ENCODE measurements around the gene STX16.

The STX16 gene

GRCh38 chr20:58608096-58608840, 42.8 kb upstream of the STX16 start:
- TF ChIP-seq CTCF (conservative IDR thresholded peaks at IDR 0.05; ENCODE audit: control insufficient read depth, insufficient read depth, low read depth, low read length), result no peak
- no peak overlapping the region for H3K4me3 ChIP-seq (ENCODE audit: control insufficient read depth, low read depth, low read length)
- DNase-seq (ENCODE audit: low read depth), result no peak

GRCh38 chr20:58609026-58609425, 42.1 kb upstream of the STX16 start:
- no peak for DNase-seq (ENCODE audit: low read depth)
- no peak overlapping the region for H3K4me3 ChIP-seq (ENCODE audit: control insufficient read depth, low read depth, low read length)
- no peak for TF ChIP-seq CTCF (conservative IDR thresholded peaks at IDR 0.05; ENCODE audit: control insufficient read depth, insufficient read depth, low read depth, low read length)

GRCh38 chr20:58610071-58610800, 40.8 kb upstream of the STX16 start:
- no peak overlapping the region for H3K4me3 ChIP-seq (ENCODE audit: control insufficient read depth, low read depth, low read length)
- no peak for TF ChIP-seq CTCF (conservative IDR thresholded peaks at IDR 0.05; ENCODE audit: control insufficient read depth, insufficient read depth, low read depth, low read length)
- no peak for DNase-seq (ENCODE audit: low read depth)

DNA sequence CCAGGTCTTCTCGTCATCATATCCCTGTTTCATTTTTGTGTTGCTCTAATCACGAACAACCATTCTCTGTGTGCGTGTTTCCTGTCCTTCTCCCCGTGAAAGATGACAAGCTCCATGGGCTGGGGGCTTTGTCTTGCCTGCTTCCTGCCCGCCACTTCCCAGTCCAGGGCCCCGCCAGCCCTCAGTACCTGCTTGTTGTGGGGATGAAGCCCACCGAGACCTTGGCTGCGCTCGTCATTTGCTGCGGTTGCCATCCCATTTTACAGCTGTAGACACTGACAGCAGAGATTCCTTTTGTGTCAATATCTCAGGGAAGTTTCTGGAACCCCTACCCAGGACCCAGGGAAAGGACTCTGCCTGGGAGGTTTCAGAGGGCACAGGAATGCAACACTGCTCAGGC, 40.3 kb upstream of the STX16 start:
- no peak for DNase-seq (ENCODE audit: low read depth)
- TF ChIP-seq CTCF (conservative IDR thresholded peaks at IDR 0.05; ENCODE audit: control insufficient read depth, insufficient read depth, low read depth, low read length), result no peak
- H3K4me3 ChIP-seq (ENCODE audit: control insufficient read depth, low read depth, low read length), result no peak overlapping the region

GRCh38 chr20:58611236-58612030, 39.6 kb upstream of the STX16 start:
- no peak for TF ChIP-seq CTCF (conservative IDR thresholded peaks at IDR 0.05; ENCODE audit: control insufficient read depth, insufficient read depth, low read depth, low read length)
- DNase-seq (ENCODE audit: low read depth), result no peak
- no peak overlapping the region for H3K4me3 ChIP-seq (ENCODE audit: control insufficient read depth, low read depth, low read length)

DNA sequence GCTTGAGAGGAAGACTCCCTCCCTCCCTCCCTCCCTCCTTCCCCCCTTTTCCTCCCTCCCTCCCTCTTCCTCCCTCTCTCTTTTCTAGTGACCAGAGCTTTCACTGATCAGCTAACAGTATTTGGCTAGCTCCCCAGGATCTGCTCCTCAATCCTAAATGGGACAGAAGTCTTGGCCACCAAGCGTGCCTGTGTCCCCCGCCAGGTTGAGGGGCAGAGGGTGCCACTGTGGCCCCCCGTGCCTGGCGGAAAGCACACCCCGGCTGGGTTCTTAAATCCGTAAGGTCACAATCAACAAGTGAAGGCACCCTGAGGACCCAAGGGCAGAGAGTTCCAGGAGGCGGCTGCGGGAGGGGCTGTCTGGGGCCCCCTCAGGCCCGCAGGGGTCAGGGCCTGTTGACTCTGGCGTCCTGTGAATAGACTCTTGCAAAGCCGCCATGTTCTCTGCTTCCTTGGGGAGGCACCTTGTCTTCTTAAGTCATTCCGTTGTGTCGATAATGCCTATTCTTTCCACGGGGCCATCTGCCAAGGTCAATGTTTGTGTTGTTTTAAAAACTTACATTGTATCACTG, 38.9 kb upstream of the STX16 start:
- no peak for TF ChIP-seq CTCF (conservative IDR thresholded peaks at IDR 0.05; ENCODE audit: control insufficient read depth, insufficient read depth, low read depth, low read length)
- no peak for DNase-seq (ENCODE audit: low read depth)
- no peak overlapping the region for H3K4me3 ChIP-seq (ENCODE audit: control insufficient read depth, low read depth, low read length)
